Left lobe of liver (tissue), 2 donors: Measurements from ENCODE around the gene VTN. TPM values are rescaled to one million over a fixed set of nuclear protein-coding genes. Genes with fewer than 3 reads are reported as not detected.

ENCODE experiments used
- ATAC-seq: fragments of 200-7000 bp; cut with Tn5 transposase; one replicate; pipeline ENCODE4 v1.9.1; 2020; ENCODE audit warnings: mild to moderate bottlenecking, moderate library complexity
- DNase-seq: peaks from one replicate; pipeline ENCODE4 v3.0.0-alpha.2; 2020; ENCODE audit warnings: low spot score
- total RNA-seq: library from RNA; stranded (reverse); gene quantifications from one replicate; pipeline ENCODE4 v1.2.1, GENCODE V29; 2021
- donor health status: DM: no; HTN: no; CAD: no; lungs with moderate emphysema.
- donor health status: DM: no; HTN: yes; CAD: no.

The VTN gene
- total RNA-seq, 1 donor from 2014 or later: 3,241 TPM

- ATAC-seq (no peak), DNase-seq (peak; percentile 3)
These were observed 44.9 kb downstream of the VTN start for GRCh38 chr17:28325211-28325610.

GRCh38 chr17:28324781-28325180 lies 45.3 kb downstream of the VTN start:
- no peak for DNase-seq
- no peak for ATAC-seq

- ATAC-seq (peak; percentile 31), DNase-seq (peak; percentile 41)
These were observed 45.8 kb downstream of the VTN start for GRCh38 chr17:28324267-28324745.

- DNase-seq: no peak
- no peak for ATAC-seq
These were observed 49.7 kb downstream of the VTN start for GRCh38 chr17:28320215-28321061.

- DNase-seq (no peak), ATAC-seq (peak; percentile 7)
These were observed 50.5 kb downstream of the VTN start for GRCh38 chr17:28319598-28319935.

GRCh38 chr17:28318759-28319597 lies 51.1 kb downstream of the VTN start, which contains the start of gene TMEM97:
Gene TMEM97, plus strand, starts transcription at chr17:28319200. Its CDS starts 40 bp downstream, at chr17:28319240.
- peak; percentile 96 for DNase-seq

GRCh38 chr17:28317966-28318758 lies 51.9 kb downstream of the VTN start:
- no peak for DNase-seq
- no peak for ATAC-seq

More at GRCh38 chr17:28318759-28319597, 51.1 kb downstream of the VTN start, which contains the start of gene TMEM97:
- peak; percentile 94 for ATAC-seq

Other genes with a start within 250 kb of the VTN start
- gene TMEM97, start 51.1 kb downstream of the VTN start, total RNA-seq: 29.6 TPM
- gene IFT20, start 34.8 kb downstream of the VTN start, total RNA-seq: 24.2 TPM
- 28.8 TPM for gene TNFAIP1, start 34.5 kb downstream of the VTN start, total RNA-seq
- gene POLDIP2, start 12.8 kb downstream of the VTN start, total RNA-seq: 119 TPM
- not detected for gene SEBOX, start 5.1 kb downstream of the VTN start, total RNA-seq
- gene SARM1, start 1.4 kb upstream of the VTN start, total RNA-seq: 5.8 TPM
- 46.2 TPM for gene SLC46A1, start 35.9 kb upstream of the VTN start, total RNA-seq
- 0.55 TPM for gene SLC13A2, start 103.3 kb upstream of the VTN start, total RNA-seq
- gene FOXN1, start 136.0 kb upstream of the VTN start, total RNA-seq: not detected
- gene UNC119, start 182.3 kb upstream of the VTN start, total RNA-seq: 14.3 TPM
- 10.1 TPM for gene PIGS, start 201.2 kb upstream of the VTN start, total RNA-seq
- gene ALDOC, start 206.6 kb upstream of the VTN start, total RNA-seq: 46.8 TPM
- 8.8 TPM for gene SPAG5, start 228.7 kb upstream of the VTN start, total RNA-seq
- gene RSKR, start 243.9 kb upstream of the VTN start, total RNA-seq: 4.0 TPM